GM23338 (cell line): ENCODE data around the gene DPP3. TPM values are rescaled to one million over a fixed set of nuclear protein-coding genes. Genes with fewer than 3 reads are reported as not detected.

Experiments used
- ATAC-seq: fragments of 200-7000 bp; cut with Tn5 transposase; 3 replicates; pipeline ENCODE4 v1.9.1; 2020
- DNase-seq: peaks from one replicate; pipeline ENCODE4 v3.0.0-alpha.2; 2015; ENCODE audit warnings: low spot score
- H2AFZ ChIP-seq: fragments of 200-600 bp; sonication (generic); 2 replicates; pipeline ENCODE4 v1.8.0; 2016; ENCODE audit warnings: antibody characterized with exemption, mild to moderate bottlenecking, moderate library complexity
- H3F3A ChIP-seq: fragments of 200-600 bp; sonication (generic); replicated peaks from 2 replicates; pipeline ENCODE4 v1.8.0; 2017; ENCODE audit warnings: antibody characterized with exemption, mixed run types, low read depth
- H3K27ac ChIP-seq: fragments of 200-600 bp; sonication (generic); 2 replicates; pipeline ENCODE4 v1.6.1; 2016; ENCODE audit warnings: low read depth
- H3K27me3 ChIP-seq: fragments of 200-600 bp; sonication (generic); 2 replicates; pipeline ENCODE4 v1.8.0; 2016; ENCODE audit warnings: mild to moderate bottlenecking, mixed run types, moderate library complexity; ENCODE audit not compliant: insufficient read depth
- H3K36me3 ChIP-seq: fragments of 200-600 bp; sonication (generic); 2 replicates; pipeline ENCODE4 v1.8.0; 2016; ENCODE audit warnings: mild to moderate bottlenecking; ENCODE audit not compliant: insufficient read depth
- H3K4me1 ChIP-seq: fragments of 200-600 bp; sonication (generic); 2 replicates; pipeline ENCODE4 v1.8.0; 2016; ENCODE audit warnings: mild to moderate bottlenecking, moderate library complexity; ENCODE audit not compliant: insufficient read depth
- H3K4me2 ChIP-seq: fragments of 200-600 bp; sonication (generic); 2 replicates; pipeline ENCODE4 v1.7.1; 2017; ENCODE audit warnings: mixed run types
- H3K4me3 ChIP-seq: fragments of 200-600 bp; sonication (generic); 2 replicates; pipeline ENCODE4 v1.6.1; 2016; ENCODE audit warnings: mixed run types
- H3K79me2 ChIP-seq: fragments of 200-600 bp; sonication (generic); replicated peaks from 2 replicates; pipeline ENCODE4 v1.8.0; 2017; ENCODE audit warnings: mild to moderate bottlenecking; ENCODE audit not compliant: insufficient read depth
- H3K9me2 ChIP-seq: fragments of 200-600 bp; sonication (generic); 2 replicates; pipeline ENCODE4 v1.8.0; 2017; ENCODE audit not compliant: insufficient read depth
- H4K20me1 ChIP-seq: fragments of 200-600 bp; sonication (generic); replicated peaks from 2 replicates; pipeline ENCODE4 v1.8.0; 2017; ENCODE audit warnings: mild to moderate bottlenecking; ENCODE audit not compliant: insufficient read depth
- H3K27ac Mint-ChIP-seq: 2 replicates; pipeline ENCODE4 v1.8.0; 2020; ENCODE audit warnings: inconsistent platforms, mild to moderate bottlenecking, moderate library complexity, mixed read lengths
- H3K27me3 Mint-ChIP-seq: 3 replicates; pipeline ENCODE4 v1.8.0; 2022; ENCODE audit warnings: low read depth, mild to moderate bottlenecking, moderate library complexity, mixed read lengths, inconsistent platforms; ENCODE audit not compliant: insufficient read depth, poor library complexity
- H3K36me3 Mint-ChIP-seq: 3 replicates; pipeline ENCODE4 v1.8.0; 2021; ENCODE audit warnings: low read depth, mild to moderate bottlenecking, inconsistent platforms, moderate library complexity, mixed read lengths
- H3K4me1 Mint-ChIP-seq: 3 replicates; pipeline ENCODE4 v1.8.0; 2020; ENCODE audit warnings: mild to moderate bottlenecking, inconsistent platforms, mixed read lengths
- H3K4me3 Mint-ChIP-seq: 3 replicates; pipeline ENCODE4 v1.8.0; 2021; ENCODE audit warnings: moderate library complexity, mild to moderate bottlenecking, inconsistent platforms, mixed read lengths
- H3K9me3 Mint-ChIP-seq: 3 replicates; pipeline ENCODE4 v1.8.0; 2020; ENCODE audit warnings: moderate library complexity, mild to moderate bottlenecking, inconsistent platforms, mixed read lengths
- CREB1 ChIP-seq: fragments of 250-450 bp; sonication (Bioruptor Pico); IDR thresholded peaks from 2 replicates; pipeline ENCODE4 v1.5.0; 2020; ENCODE audit warnings: low read depth, mild to moderate bottlenecking, moderate library complexity
- ETS1 ChIP-seq: IDR thresholded peaks from 2 replicates; pipeline ENCODE4 v1.6.1; 2016; ENCODE audit warnings: antibody characterized with exemption
- JUNB ChIP-seq: IDR thresholded peaks from one replicate; pipeline ENCODE4 v1.6.1; 2016; ENCODE audit warnings: antibody characterized with exemption; ENCODE audit not compliant: unreplicated experiment
- NANOG ChIP-seq: IDR thresholded peaks from 2 replicates; pipeline ENCODE4 v1.6.1; 2016; ENCODE audit warnings: antibody characterized with exemption, borderline replicate concordance
- POLR2AphosphoS5 ChIP-seq: IDR thresholded peaks from 2 replicates; pipeline ENCODE4 v1.6.1; 2016; ENCODE audit warnings: antibody characterized with exemption, low read depth
- STAT1 ChIP-seq: IDR thresholded peaks from one replicate; pipeline ENCODE4 v1.6.1; 2016; ENCODE audit warnings: antibody characterized with exemption; ENCODE audit not compliant: unreplicated experiment
- ZNF114 ChIP-seq: fragments of 250-450 bp; sonication (Bioruptor Pico); IDR thresholded peaks from 2 replicates; pipeline ENCODE4 v1.5.0; 2020; ENCODE audit warnings: mild to moderate bottlenecking, moderate library complexity
- ZNF331 ChIP-seq: fragments of 250-450 bp; sonication (Bioruptor Pico); IDR thresholded peaks from 2 replicates; pipeline ENCODE4 v1.5.0; 2020; ENCODE audit warnings: low read depth, mild to moderate bottlenecking, moderate library complexity
- ZNF462 ChIP-seq: fragments of 250-450 bp; sonication (Bioruptor Pico); IDR thresholded peaks from 2 replicates; pipeline ENCODE4 v1.5.0; 2020; ENCODE audit warnings: mild to moderate bottlenecking, moderate library complexity
- polyA plus RNA-seq: library from polyadenylated mRNA; unstranded; fragments of >200 nt; fragmentation: Nextera tagmentation; extraction: Ambion mirVana; gene quantifications from 2 replicates; pipeline ENCODE4 v1.2.1, GENCODE V29; 2016
- total RNA-seq: library from RNA; depleted of rRNA; stranded (reverse); fragments of >200 nt; shearing (Covaris generic); gene quantifications from 2 replicates; pipeline ENCODE4 v1.2.3, GENCODE V29; 2014
- TF ChIP-seq, protein P1 (sequence below): IDR thresholded peaks from one replicate; pipeline ENCODE4 v1.6.1; 2018; ENCODE audit warnings: antibody characterized with exemption; ENCODE audit not compliant: unreplicated experiment
- TF ChIP-seq, protein P2 (sequence below), 2 experiments: fragments of 200-600 bp in 1 of 2; sonication (generic) in 1 of 2; conservative IDR thresholded peaks; 2 replicates each; pipeline versions ENCODE4 v1.5.1 to v1.6.1; 2016 to 2017; ENCODE audit warnings: antibody characterized with exemption in 2 of 2, low read depth in 2 of 2, mild to moderate bottlenecking in 2 of 2, moderate library complexity in 1 of 2

Gene DPP3
- total and polyA plus RNA-seq, 2 experiments from 2014 or later, result 22.7 to 85.9 TPM

GRCh38 chr11:66554602-66555001 is 74.4 kb downstream of the DPP3 start (continued):
- TF ChIP-seq NANOG (no peak), JUNB (no peak), ZNF114 (no peak)

- Histone ChIP-seq H4K20me1 (no peaks in the 10 kb centered on the region), H3K4me2 (no peak overlapping the region), H2AFZ (no peak overlapping the region), H3K4me3 (no peak overlapping the region), H3K4me1 (0 out of 2 replicates have a peak, but pooled peaks cover 4% of the 10 kb centered on the region), H3K27ac (no peak overlapping the region), H3F3A (0 out of 2 replicates have a peak, but pooled peaks cover 3% of the 10 kb centered on the region), H3K9me2 (no peaks in the 10 kb centered on the region), H3K79me2 (no peaks in the 10 kb centered on the region), H3K36me3 (no peaks in the 10 kb centered on the region), H3K27me3 (no peaks in the 10 kb centered on the region)
- H3K36me3 Mint-ChIP-seq, result peaks cover 8% of the 10 kb centered on the region
- peaks cover 14% of the 10 kb centered on the region for H3K27me3 Mint-ChIP-seq
- no peak overlapping the region for H3K27ac Mint-ChIP-seq
- H3K4me3 Mint-ChIP-seq, result no peak overlapping the region
- no peaks in the 10 kb centered on the region for H3K9me3 Mint-ChIP-seq
- ATAC-seq, result no peak
- no peaks in the 10 kb centered on the region; the same call in 2 of the 3 replicates for H3K4me1 Mint-ChIP-seq
- TF ChIP-seq ZNF331 (CRISPR knock-in tag) (no peak), CREB1 (CRISPR knock-in tag) (no peak), ZNF114 (no peak), POLR2AphosphoS5 (no peak), ZNF462 (CRISPR knock-in tag) (no peak), STAT1 (no peak), ETS1 (no peak)
- TF ChIP-seq, protein P1, sequence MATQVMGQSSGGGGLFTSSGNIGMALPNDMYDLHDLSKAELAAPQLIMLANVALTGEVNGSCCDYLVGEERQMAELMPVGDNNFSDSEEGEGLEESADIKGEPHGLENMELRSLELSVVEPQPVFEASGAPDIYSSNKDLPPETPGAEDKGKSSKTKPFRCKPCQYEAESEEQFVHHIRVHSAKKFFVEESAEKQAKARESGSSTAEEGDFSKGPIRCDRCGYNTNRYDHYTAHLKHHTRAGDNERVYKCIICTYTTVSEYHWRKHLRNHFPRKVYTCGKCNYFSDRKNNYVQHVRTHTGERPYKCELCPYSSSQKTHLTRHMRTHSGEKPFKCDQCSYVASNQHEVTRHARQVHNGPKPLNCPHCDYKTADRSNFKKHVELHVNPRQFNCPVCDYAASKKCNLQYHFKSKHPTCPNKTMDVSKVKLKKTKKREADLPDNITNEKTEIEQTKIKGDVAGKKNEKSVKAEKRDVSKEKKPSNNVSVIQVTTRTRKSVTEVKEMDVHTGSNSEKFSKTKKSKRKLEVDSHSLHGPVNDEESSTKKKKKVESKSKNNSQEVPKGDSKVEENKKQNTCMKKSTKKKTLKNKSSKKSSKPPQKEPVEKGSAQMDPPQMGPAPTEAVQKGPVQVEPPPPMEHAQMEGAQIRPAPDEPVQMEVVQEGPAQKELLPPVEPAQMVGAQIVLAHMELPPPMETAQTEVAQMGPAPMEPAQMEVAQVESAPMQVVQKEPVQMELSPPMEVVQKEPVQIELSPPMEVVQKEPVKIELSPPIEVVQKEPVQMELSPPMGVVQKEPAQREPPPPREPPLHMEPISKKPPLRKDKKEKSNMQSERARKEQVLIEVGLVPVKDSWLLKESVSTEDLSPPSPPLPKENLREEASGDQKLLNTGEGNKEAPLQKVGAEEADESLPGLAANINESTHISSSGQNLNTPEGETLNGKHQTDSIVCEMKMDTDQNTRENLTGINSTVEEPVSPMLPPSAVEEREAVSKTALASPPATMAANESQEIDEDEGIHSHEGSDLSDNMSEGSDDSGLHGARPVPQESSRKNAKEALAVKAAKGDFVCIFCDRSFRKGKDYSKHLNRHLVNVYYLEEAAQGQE, result no peak
- TF ChIP-seq, protein P2, sequence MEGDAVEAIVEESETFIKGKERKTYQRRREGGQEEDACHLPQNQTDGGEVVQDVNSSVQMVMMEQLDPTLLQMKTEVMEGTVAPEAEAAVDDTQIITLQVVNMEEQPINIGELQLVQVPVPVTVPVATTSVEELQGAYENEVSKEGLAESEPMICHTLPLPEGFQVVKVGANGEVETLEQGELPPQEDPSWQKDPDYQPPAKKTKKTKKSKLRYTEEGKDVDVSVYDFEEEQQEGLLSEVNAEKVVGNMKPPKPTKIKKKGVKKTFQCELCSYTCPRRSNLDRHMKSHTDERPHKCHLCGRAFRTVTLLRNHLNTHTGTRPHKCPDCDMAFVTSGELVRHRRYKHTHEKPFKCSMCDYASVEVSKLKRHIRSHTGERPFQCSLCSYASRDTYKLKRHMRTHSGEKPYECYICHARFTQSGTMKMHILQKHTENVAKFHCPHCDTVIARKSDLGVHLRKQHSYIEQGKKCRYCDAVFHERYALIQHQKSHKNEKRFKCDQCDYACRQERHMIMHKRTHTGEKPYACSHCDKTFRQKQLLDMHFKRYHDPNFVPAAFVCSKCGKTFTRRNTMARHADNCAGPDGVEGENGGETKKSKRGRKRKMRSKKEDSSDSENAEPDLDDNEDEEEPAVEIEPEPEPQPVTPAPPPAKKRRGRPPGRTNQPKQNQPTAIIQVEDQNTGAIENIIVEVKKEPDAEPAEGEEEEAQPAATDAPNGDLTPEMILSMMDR (conservative IDR thresholded peaks at IDR 0.05; ENCODE audit: low read depth in 2 of 2), result no peak
- DNase-seq, result no peak
These were observed 75.2 kb downstream of the DPP3 start for GRCh38 chr11:66555416-66555815.
